HG02938 (cell line): ENCODE results near the gene ALDH16A1.

Source experiments
- ATAC-seq: cut with Tn5 transposase; IDR thresholded peaks from one replicate; pipeline ENCODE4 v1.9.1; 2021; ENCODE audit warnings: mild to moderate bottlenecking, moderate library complexity; ENCODE audit not compliant: unreplicated experiment

Gene ALDH16A1

DNA sequence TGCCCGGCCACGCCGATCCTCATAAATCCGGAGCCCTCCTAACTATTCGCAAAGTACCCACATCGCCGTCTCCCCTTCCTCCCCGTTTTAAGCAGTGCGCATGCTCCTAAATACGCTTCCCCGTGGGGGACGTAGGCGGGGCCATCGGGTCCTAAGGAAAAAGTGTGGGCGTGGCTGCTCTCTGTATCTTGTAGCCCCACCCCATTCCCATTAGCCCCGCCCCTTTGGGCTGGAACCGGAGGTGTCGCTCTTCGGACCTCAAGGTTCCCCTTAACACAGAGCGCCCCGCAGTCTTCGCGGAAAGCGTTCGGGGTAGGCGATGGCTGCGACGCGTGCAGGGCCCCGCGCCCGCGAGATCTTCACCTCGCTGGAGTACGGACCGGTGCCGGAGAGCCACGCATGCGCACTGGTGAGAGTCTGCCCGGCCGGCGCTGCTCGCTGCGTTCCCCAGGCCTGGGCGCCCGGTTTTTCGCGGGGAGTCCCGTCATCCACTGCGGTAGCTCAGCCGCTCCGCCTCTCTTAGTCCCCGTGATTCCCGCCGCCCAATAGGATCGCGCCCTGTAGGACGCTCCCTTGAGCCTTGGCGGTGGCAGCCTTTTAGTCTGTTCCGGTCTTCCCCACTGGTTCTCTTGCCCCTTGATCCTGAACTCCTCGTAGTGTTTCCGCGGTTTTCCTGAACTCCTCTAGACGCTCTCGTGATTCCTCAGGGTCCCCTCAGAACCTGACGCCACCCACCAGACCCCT, at the start of gene ALDH16A1:
ALDH16A1 (plus strand) TSS at position 213 of the 744 bp plus-strand sequence; CDS start at position 320, 107 bp downstream.
- ATAC-seq: peak; percentile 83

GRCh38 chr19:49403404-49404187, 49.4 kb upstream of the ALDH16A1 start:
- no peak for ATAC-seq

- no peak for ATAC-seq
Measured at GRCh38 chr19:49407079-49407478, 45.9 kb upstream of the ALDH16A1 start.

- ATAC-seq: no peak
Measured at GRCh38 chr19:49407482-49408015, 45.5 kb upstream of the ALDH16A1 start.

- ATAC-seq: no peak
Measured at GRCh38 chr19:49408816-49409440, 44.1 kb upstream of the ALDH16A1 start.

GRCh38 chr19:49409441-49410029, 43.5 kb upstream of the ALDH16A1 start:
- ATAC-seq: no peak

GRCh38 chr19:49411681-49412326, 41.2 kb upstream of the ALDH16A1 start:
- no peak for ATAC-seq

DNA sequence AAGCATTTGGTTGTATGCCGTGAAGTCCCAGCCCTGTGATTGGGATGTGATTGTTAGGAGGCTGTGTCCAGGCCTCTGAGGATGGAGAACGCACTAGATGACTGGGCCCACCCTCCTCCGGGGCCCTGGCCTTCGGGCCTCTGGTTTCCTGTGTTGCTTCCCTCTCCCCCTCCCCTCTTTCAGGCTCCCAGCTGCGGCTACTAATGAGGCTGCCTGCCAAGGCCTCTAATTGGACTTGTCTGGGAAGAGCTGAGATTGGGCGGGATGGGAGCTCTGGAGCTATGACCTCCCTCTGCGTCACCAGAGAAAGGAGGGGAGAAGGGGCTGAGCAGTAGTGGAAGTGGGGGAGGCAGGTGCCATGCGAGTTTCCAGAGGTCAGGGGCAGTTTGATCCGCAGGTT, 39.7 kb upstream of the ALDH16A1 start:
- ATAC-seq: no peak

GRCh38 chr19:49414256-49414655, 38.8 kb upstream of the ALDH16A1 start:
- no peak for ATAC-seq

GRCh38 chr19:49415102-49415809, 37.8 kb upstream of the ALDH16A1 start:
- no peak for ATAC-seq

GRCh38 chr19:49415810-49416200, 37.2 kb upstream of the ALDH16A1 start:
- ATAC-seq: no peak

GRCh38 chr19:49417088-49417487, 35.9 kb upstream of the ALDH16A1 start:
- ATAC-seq: no peak

DNA sequence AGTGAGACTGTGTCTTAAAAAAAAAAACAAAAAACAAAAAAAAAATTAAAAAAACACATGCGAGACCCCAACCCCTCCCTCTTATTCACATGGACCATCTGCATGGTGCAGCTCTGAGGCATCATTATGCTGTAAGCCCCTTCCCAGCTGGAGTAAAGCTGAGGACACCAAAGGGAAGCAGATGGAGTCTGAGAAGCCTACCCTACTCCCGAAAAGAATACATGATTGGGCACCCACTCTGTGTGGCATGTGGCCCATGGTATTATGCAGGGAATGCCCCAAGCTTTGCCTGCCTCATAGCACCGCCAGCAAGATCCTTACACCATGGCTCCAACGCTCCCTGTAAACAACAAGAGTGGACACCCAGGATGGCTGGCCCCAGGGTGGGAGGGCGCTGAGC, 34.5 kb upstream of the ALDH16A1 start:
- no peak for ATAC-seq

GRCh38 chr19:49419173-49419572, 33.9 kb upstream of the ALDH16A1 start:
- no peak for ATAC-seq

GRCh38 chr19:49420227-49420626, 32.8 kb upstream of the ALDH16A1 start:
- no peak for ATAC-seq

- ATAC-seq: no peak
Measured at GRCh38 chr19:49421039-49421877, 31.8 kb upstream of the ALDH16A1 start.

DNA sequence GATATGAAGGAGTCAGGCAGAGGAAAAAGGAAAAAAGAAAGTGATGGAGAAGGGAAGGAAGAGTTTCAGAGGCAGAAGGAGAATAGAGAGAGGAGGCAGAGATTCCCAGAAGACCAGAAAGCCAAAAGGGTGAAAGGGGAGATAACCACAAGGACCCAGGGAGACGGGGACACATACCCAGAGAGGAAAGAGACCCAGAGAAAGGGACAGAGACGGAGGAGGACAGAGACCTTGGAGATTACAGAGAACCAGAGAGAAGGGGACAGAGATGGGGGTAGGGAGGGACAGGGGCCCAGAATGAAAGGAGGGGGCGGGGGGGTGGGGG, 31.2 kb upstream of the ALDH16A1 start:
- no peak for ATAC-seq

DNA sequence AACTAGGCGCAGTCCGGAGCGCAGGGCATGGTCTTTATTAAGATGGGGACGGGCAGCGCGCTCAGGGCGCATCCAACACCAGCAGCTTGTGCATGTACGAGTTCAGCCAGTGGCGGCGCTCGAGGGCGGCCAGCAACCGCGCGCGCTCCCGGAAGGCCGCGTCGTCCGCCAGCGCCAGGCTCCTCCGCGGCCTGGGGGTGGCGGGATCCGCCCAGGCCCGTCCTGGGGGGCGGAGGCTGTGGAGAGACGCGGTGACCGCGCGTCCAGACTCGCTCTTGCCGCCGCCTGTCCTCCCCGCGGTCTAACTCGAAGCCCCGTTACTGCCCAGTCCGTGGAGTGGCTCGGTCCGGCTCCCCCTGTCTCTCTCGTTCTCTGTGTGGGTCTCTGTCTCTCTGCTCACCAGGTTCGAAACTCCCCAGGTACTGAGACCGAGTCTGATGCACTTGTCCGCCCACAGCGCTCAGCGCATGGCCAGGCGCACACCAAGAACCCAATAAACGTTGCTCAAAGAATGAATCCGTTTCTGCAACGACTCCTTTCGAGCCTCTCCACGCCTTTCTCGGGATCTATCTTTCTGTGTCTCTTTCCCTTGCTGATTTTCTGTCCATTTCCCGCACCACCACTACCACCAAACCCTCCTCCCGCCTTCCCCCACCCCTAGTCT, 30.5 kb upstream of the ALDH16A1 start:
- no peak for ATAC-seq
